Measurements from ENCODE around the gene PIM1. TPM values are rescaled to one million over a fixed set of nuclear protein-coding genes. Genes with fewer than 3 reads are reported as not detected.
A peak's percentile ranks its signal among the peaks of the same experiment; 100 is the strongest.

PIM1 gene
- total and polyA plus RNA-seq, 9 of the 15 experiments (the other 6 are each of a cell fraction or from before 2014, with no cell fraction given), result 19.0 to 789 (median 212) TPM

DNA sequence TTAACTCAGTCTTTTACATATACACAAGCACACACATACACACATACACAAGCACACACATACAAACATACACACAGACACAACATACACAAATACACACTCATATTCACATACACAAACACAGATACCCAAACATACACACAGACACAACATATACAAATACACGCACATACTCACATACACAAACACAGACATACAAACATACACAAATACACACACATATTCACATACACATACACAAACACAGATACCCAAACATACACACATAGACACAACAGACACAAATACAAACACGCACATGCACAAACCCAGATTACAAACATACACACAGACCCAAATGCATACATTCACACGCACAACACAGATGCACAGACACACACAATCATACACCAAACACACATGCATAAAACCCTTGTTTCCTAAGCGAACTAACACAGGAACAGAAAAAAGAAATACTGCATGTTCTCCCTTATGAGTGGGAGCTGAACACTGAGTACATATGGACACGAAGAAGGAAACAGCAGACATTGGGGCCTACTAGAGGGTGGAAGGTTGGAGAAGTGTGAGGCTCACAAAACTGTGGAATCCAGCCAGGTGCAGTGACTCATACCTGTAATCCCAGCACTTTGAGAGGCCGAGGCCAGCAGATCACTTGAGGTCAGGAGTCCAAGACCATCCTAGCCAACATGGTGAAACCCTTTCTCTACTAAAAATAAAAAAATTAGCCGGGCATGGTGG is 34.2 kb downstream of the PIM1 start (continued):
- TF ChIP-seq KAT8 (IDR thresholded peaks at IDR 0.05; ENCODE audit: low read depth) (no peak), CHAMP1 (IDR thresholded peaks at IDR 0.05) (peak; percentile 72; the same call in 1 of the 2 replicates), CTBP1 (IDR thresholded peaks at IDR 0.05; ENCODE audit: borderline replicate concordance) (peak; percentile 76), FOXK1 (CRISPR knock-in tag; IDR thresholded peaks at IDR 0.05; ENCODE audit: borderline replicate concordance) (no peak), ZBTB26 (CRISPR knock-in tag; IDR thresholded peaks at IDR 0.05) (peak; percentile 82; the same call in 1 of the 2 replicates), ZNF134 (CRISPR knock-in tag; conservative IDR thresholded peaks at IDR 0.05) (no peak), TEAD1 (CRISPR knock-in tag; IDR thresholded peaks at IDR 0.05) (0 out of 4 replicates have a peak, but pooled peaks of 1 of the 2 experiments have one; percentile 42)
- TF ChIP-seq, protein P1, sequence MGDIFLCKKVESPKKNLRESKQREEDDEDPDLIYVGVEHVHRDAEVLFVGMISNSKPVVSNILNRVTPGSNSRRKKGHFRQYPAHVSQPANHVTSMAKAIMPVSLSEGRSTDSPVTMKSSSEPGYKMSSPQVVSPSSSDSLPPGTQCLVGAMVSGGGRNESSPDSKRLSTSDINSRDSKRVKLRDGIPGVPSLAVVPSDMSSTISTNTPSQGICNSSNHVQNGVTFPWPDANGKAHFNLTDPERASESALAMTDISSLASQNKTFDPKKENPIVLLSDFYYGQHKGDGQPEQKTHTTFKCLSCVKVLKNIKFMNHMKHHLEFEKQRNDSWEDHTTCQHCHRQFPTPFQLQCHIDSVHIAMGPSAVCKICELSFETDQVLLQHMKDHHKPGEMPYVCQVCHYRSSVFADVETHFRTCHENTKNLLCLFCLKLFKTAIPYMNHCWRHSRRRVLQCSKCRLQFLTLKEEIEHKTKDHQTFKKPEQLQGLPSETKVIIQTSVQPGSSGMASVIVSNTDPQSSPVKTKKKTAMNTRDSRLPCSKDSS (IDR thresholded peaks at IDR 0.05; ENCODE audit: low read depth, partially characterized antibody), result peak; percentile 60
- TF ChIP-seq, protein P2, sequence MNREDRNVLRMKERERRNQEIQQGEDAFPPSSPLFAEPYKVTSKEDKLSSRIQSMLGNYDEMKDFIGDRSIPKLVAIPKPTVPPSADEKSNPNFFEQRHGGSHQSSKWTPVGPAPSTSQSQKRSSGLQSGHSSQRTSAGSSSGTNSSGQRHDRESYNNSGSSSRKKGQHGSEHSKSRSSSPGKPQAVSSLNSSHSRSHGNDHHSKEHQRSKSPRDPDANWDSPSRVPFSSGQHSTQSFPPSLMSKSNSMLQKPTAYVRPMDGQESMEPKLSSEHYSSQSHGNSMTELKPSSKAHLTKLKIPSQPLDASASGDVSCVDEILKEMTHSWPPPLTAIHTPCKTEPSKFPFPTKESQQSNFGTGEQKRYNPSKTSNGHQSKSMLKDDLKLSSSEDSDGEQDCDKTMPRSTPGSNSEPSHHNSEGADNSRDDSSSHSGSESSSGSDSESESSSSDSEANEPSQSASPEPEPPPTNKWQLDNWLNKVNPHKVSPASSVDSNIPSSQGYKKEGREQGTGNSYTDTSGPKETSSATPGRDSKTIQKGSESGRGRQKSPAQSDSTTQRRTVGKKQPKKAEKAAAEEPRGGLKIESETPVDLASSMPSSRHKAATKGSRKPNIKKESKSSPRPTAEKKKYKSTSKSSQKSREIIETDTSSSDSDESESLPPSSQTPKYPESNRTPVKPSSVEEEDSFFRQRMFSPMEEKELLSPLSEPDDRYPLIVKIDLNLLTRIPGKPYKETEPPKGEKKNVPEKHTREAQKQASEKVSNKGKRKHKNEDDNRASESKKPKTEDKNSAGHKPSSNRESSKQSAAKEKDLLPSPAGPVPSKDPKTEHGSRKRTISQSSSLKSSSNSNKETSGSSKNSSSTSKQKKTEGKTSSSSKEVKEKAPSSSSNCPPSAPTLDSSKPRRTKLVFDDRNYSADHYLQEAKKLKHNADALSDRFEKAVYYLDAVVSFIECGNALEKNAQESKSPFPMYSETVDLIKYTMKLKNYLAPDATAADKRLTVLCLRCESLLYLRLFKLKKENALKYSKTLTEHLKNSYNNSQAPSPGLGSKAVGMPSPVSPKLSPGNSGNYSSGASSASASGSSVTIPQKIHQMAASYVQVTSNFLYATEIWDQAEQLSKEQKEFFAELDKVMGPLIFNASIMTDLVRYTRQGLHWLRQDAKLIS (CRISPR knock-in tag; IDR thresholded peaks at IDR 0.05), result no peak
- TF ChIP-seq, protein P3, sequence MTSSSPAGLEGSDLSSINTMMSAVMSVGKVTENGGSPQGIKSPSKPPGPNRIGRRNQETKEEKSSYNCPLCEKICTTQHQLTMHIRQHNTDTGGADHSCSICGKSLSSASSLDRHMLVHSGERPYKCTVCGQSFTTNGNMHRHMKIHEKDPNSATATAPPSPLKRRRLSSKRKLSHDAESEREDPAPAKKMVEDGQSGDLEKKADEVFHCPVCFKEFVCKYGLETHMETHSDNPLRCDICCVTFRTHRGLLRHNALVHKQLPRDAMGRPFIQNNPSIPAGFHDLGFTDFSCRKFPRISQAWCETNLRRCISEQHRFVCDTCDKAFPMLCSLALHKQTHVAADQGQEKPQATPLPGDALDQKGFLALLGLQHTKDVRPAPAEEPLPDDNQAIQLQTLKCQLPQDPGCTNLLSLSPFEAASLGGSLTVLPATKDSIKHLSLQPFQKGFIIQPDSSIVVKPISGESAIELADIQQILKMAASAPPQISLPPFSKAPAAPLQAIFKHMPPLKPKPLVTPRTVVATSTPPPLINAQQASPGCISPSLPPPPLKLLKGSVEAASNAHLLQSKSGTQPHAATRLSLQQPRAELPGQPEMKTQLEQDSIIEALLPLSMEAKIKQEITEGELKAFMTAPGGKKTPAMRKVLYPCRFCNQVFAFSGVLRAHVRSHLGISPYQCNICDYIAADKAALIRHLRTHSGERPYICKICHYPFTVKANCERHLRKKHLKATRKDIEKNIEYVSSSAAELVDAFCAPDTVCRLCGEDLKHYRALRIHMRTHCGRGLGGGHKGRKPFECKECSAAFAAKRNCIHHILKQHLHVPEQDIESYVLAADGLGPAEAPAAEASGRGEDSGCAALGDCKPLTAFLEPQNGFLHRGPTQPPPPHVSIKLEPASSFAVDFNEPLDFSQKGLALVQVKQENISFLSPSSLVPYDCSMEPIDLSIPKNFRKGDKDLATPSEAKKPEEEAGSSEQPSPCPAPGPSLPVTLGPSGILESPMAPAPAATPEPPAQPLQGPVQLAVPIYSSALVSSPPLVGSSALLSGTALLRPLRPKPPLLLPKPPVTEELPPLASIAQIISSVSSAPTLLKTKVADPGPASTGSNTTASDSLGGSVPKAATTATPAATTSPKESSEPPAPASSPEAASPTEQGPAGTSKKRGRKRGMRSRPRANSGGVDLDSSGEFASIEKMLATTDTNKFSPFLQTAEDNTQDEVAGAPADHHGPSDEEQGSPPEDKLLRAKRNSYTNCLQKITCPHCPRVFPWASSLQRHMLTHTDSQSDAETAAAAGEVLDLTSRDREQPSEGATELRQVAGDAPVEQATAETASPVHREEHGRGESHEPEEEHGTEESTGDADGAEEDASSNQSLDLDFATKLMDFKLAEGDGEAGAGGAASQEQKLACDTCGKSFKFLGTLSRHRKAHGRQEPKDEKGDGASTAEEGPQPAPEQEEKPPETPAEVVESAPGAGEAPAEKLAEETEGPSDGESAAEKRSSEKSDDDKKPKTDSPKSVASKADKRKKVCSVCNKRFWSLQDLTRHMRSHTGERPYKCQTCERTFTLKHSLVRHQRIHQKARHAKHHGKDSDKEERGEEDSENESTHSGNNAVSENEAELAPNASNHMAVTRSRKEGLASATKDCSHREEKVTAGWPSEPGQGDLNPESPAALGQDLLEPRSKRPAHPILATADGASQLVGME (CRISPR knock-in tag; IDR thresholded peaks at IDR 0.05), result 0 out of 2 replicates have a peak, but pooled peaks have one; percentile 65
